ENCODE measurements around the gene TSNAX. TPM values are rescaled to one million over a fixed set of nuclear protein-coding genes. Genes with fewer than 3 reads are reported as not detected.

TSNAX gene
- polyA plus RNA-seq, 1 donor (not counting 4 experiments of a cell fraction or from before 2014, with no cell fraction given), result 32.6 TPM

DNA sequence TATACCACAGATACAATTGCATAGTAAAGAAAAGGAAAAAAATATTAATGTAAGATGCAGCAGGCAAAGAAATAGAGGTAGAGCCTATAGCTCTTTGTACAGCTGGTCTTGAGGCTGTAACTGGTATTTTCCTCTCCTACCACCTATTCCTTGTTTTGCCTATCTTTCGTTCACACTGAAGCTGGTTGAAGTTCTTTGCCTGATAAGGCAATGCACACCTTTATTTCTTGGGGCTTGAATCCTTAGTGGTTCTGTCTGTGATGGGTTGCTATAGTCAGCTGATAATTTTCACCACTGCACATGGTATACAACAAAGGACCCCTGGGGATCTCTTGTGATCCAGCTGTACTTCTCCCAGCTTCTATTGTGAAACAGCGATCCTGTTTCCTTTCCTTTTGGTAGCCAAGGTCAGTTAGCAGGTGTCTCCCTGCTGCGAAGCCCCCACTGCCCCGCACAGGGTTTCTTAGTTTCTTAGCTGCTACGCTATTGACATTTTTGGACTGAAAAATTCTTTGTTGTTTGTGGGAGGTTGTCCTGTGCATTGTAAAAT is 9.9 kb upstream of the TSNAX start:
- H2AFZ ChIP-seq (ENCODE audit: control insufficient read depth, low read length), result no peak overlapping the region
- no peaks in the 10 kb centered on the region for H4K20me1 ChIP-seq (ENCODE audit: control insufficient read depth, extremely low read depth, insufficient read depth, low read length)
- FAIRE-seq (no peak), DNase-seq (ENCODE audit: low read depth, low spot score) (no peak)
- dilution Hi-C loops (cut with MboI; ENCODE audit: extremely low pct_ligation_motif_present, low sequenced_read_pairs), result no loop called here
- H3K36me3 ChIP-seq (ENCODE audit: control insufficient read depth in 2 of 2, extremely low read depth in 1 of 2, insufficient read depth in 2 of 2, low read length in 2 of 2), result no peaks in the 10 kb centered on the region
- no peaks in the 10 kb centered on the region for H3K4me1 ChIP-seq (ENCODE audit: control insufficient read depth, extremely low read depth, insufficient read depth, low read length)
- H3K9me1 ChIP-seq (ENCODE audit: control insufficient read depth, extremely low read depth, insufficient read depth, low read length), result no peaks in the 10 kb centered on the region
- H3K79me2 ChIP-seq (ENCODE audit: control insufficient read depth, insufficient read depth, low read length), result no peaks in the 10 kb centered on the region
- no peak overlapping the region for H3K4me2 ChIP-seq (ENCODE audit: control insufficient read depth, extremely low read depth, insufficient read depth, low read depth, low read length)
- no peak overlapping the region for H3K27ac ChIP-seq (ENCODE audit: control insufficient read depth, insufficient read depth, low read length)
- no peaks in the 10 kb centered on the region for H3K27me3 ChIP-seq (ENCODE audit: control insufficient read depth, extremely low read depth, insufficient read depth, low read length)
- no peak overlapping the region for H3K4me3 ChIP-seq (ENCODE audit: control insufficient read depth in 2 of 3, extremely low read depth in 1 of 3, insufficient read depth in 2 of 3, low read depth in 1 of 3, low read length in 3 of 3)
- no peak for TF ChIP-seq CTCF (optimal IDR thresholded peaks at IDR 0.05 in 1 of 3, IDR thresholded peaks at IDR 0.05 in 1 of 3, conservative IDR thresholded peaks at IDR 0.05 in 1 of 3; ENCODE audit: extremely low read depth in 1 of 3, insufficient read depth in 2 of 3, low read length in 3 of 3)
- H3K9me3 ChIP-seq (ENCODE audit: control insufficient read depth, low read depth, low read length), result no peaks in the 10 kb centered on the region
- H3K9ac ChIP-seq (ENCODE audit: control insufficient read depth, extremely low read depth, insufficient read depth, low read length), result no peak overlapping the region

- no peaks in the 10 kb centered on the region for H4K20me1 ChIP-seq (ENCODE audit: control insufficient read depth, extremely low read depth, insufficient read depth, low read length)
- no peaks in the 10 kb centered on the region for H3K27me3 ChIP-seq (ENCODE audit: control insufficient read depth, extremely low read depth, insufficient read depth, low read length)
- H2AFZ ChIP-seq (ENCODE audit: control insufficient read depth, low read length), result no peak overlapping the region
- no peaks in the 10 kb centered on the region for H3K9me3 ChIP-seq (ENCODE audit: control insufficient read depth, low read depth, low read length)
- H3K4me2 ChIP-seq (ENCODE audit: control insufficient read depth, extremely low read depth, insufficient read depth, low read depth, low read length), result no peak overlapping the region
- dilution Hi-C loops (cut with MboI; ENCODE audit: extremely low pct_ligation_motif_present, low sequenced_read_pairs), result no loop called here
- DNase-seq (ENCODE audit: low read depth, low spot score) (no peak), FAIRE-seq (no peak)
- H3K36me3 ChIP-seq (ENCODE audit: control insufficient read depth in 2 of 2, extremely low read depth in 1 of 2, insufficient read depth in 2 of 2, low read length in 2 of 2), result no peaks in the 10 kb centered on the region
- no peaks in the 10 kb centered on the region for H3K9me1 ChIP-seq (ENCODE audit: control insufficient read depth, extremely low read depth, insufficient read depth, low read length)
- no peaks in the 10 kb centered on the region for H3K79me2 ChIP-seq (ENCODE audit: control insufficient read depth, insufficient read depth, low read length)
- TF ChIP-seq EZH2 (IDR thresholded peaks at IDR 0.05; ENCODE audit: low read length) (no peak), CTCF (optimal IDR thresholded peaks at IDR 0.05 in 1 of 3, IDR thresholded peaks at IDR 0.05 in 1 of 3, conservative IDR thresholded peaks at IDR 0.05 in 1 of 3; ENCODE audit: extremely low read depth in 1 of 3, insufficient read depth in 2 of 3, low read length in 3 of 3) (no peak)
- H3K4me1 ChIP-seq (ENCODE audit: control insufficient read depth, extremely low read depth, insufficient read depth, low read length), result no peaks in the 10 kb centered on the region
- H3K4me3 ChIP-seq (ENCODE audit: control insufficient read depth in 2 of 3, extremely low read depth in 1 of 3, insufficient read depth in 2 of 3, low read depth in 1 of 3, low read length in 3 of 3), result no peak overlapping the region
- no peak overlapping the region for H3K27ac ChIP-seq (ENCODE audit: control insufficient read depth, insufficient read depth, low read length)
- no peak overlapping the region for H3K9ac ChIP-seq (ENCODE audit: control insufficient read depth, extremely low read depth, insufficient read depth, low read length)
Measured at GRCh38 chr1:231519166-231519565, 9.3 kb upstream of the TSNAX start.
